ENCODE data around the gene RIOK3. TPM values are rescaled to one million over a fixed set of nuclear protein-coding genes. Genes with fewer than 3 reads are reported as not detected.

The RIOK3 gene
- polyA plus RNA-seq, 2 of the 4 experiments (the other 2 are of a cell fraction) = 25.3 to 43.3 TPM

- TF ChIP-seq NPAS2 (CRISPR knock-in tag; IDR thresholded peaks at IDR 0.05; ENCODE audit: borderline replicate concordance) = no peak
- TF ChIP-seq, protein P1, sequence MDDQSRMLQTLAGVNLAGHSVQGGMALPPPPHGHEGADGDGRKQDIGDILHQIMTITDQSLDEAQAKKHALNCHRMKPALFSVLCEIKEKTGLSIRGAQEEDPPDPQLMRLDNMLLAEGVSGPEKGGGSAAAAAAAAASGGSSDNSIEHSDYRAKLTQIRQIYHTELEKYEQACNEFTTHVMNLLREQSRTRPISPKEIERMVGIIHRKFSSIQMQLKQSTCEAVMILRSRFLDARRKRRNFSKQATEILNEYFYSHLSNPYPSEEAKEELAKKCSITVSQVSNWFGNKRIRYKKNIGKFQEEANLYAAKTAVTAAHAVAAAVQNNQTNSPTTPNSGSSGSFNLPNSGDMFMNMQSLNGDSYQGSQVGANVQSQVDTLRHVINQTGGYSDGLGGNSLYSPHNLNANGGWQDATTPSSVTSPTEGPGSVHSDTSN (IDR thresholded peaks at IDR 0.05) = no peak
- no peak for TF ChIP-seq FOSL2 (IDR thresholded peaks at IDR 0.05)
- TF ChIP-seq FOSL2 (CRISPR knock-in tag; IDR thresholded peaks at IDR 0.05) = no peak
Measured at GRCh38 chr18:23452347-23452727, 750 bp upstream of the RIOK3 start (continued).

DNA sequence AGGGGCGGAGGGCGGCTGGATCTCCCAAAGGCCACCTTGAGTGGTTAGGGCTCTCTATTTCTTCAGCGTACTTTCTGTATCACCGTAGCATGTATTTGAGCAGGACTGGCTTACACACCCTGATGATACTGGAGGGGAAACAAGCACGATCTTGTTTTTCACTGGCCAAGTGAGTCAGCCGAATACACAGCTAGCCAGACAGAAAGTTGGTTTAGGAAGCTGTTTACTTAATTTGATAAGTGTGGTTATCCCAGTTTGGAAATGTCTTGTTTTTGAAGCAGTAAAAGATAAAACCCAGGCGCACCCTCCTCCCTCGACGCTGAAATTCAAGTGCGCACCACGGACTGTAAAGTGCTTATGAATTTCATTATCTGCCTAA, 582 bp downstream of the RIOK3 start:
- H3K4me2 ChIP-seq = peak overlapping the region; percentile 80
- peak in 1 of 2 experiments; percentile 31 for DNase-seq (ENCODE audit: low read depth in 1 of 2, low spot score in 1 of 2)
- peak overlapping the region; percentile 70 for H3K4me3 ChIP-seq
- POLR2A ChIA-PET = interaction anchor here (0.9 to 1.1 kb wide), 2 partner anchors 11 to 13 kb away, joined by 4 to 5 read pairs; no protein-coding TSS in a partner anchor
- FAIRE-seq = no peak
- CTCF ChIA-PET = interaction anchor here (0.5 to 1.3 kb wide), 2 partner anchors 45 to 450 kb away, joined by 3 read pairs; no protein-coding TSS in a partner anchor
- WGBS (ENCODE audit: missing lambda C conversion rate) = under 1% methylated on average over 10 of the region's 11 CpGs
- H3K27ac ChIP-seq = peak overlapping the region; percentile 91 to 94
- no peaks in the 10 kb centered on the region for H3K9me3 ChIP-seq
- no peak for TF ChIP-seq JUNB (IDR thresholded peaks at IDR 0.05)
- no peak for TF ChIP-seq KDM5A (IDR thresholded peaks at IDR 0.05)
- no peak for TF ChIP-seq ZFP36 (IDR thresholded peaks at IDR 0.05; ENCODE audit: borderline replicate concordance, partially characterized antibody)
- TF ChIP-seq BCL3 (IDR thresholded peaks at IDR 0.05) = no peak
- TF ChIP-seq, protein P1 (IDR thresholded peaks at IDR 0.05) = no peak
- no peak for TF ChIP-seq POLR2AphosphoS2 (conservative IDR thresholded peaks at IDR 0.05; ENCODE audit: low read length)
- no peak for TF ChIP-seq CBX8 (IDR thresholded peaks at IDR 0.05)
- no peak for TF ChIP-seq FOSL2 (IDR thresholded peaks at IDR 0.05)
- no peak for TF ChIP-seq FOSL2 (CRISPR knock-in tag; IDR thresholded peaks at IDR 0.05)
- ATAC-seq = peak; percentile 30 to 57
- H3K4me1 ChIP-seq = peaks cover 16% of the 10 kb centered on the region

DNA sequence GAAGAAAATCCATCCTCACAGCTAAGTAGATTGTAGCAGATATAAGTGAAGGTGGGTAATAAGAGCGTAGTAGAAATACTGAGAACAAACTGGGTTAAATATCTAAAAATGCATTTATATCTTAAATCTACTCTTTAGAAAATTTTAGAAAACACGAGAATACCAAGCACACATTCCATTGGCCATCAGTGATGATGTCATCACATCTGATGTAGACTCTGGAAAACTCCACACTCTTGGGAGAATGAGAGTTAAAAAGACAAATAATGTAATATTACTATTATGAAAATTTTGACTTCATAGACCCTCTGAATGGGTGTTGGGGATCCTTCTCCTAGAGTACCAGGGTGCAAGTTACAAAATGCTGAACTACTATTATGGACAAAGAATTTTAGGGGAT, 3.7 kb downstream of the RIOK3 start:
- Histone ChIP-seq H3K4me1 (peaks cover 40% of the 10 kb centered on the region), H3K4me2 (no peak overlapping the region), H3K4me3 (no peak overlapping the region), H3K27ac (no peak overlapping the region), H3K9me3 (no peaks in the 10 kb centered on the region)
- ChIA-PET CTCF (no interaction called here), POLR2A (no interaction called here)
- WGBS (ENCODE audit: missing lambda C conversion rate) = 91% methylated on average over 2 of the region's 2 CpGs
- ATAC-seq (no peak), DNase-seq (ENCODE audit: low read depth in 1 of 2, low spot score in 1 of 2) (no peak), FAIRE-seq (no peak)
- TF ChIP-seq FOSB (CRISPR knock-in tag; IDR thresholded peaks at IDR 0.05) (no peak), EHF (CRISPR knock-in tag; IDR thresholded peaks at IDR 0.05) (no peak), NPAS2 (CRISPR knock-in tag; IDR thresholded peaks at IDR 0.05; ENCODE audit: borderline replicate concordance) (no peak), ESRRA (IDR thresholded peaks at IDR 0.05; ENCODE audit: borderline replicate concordance, low read length) (no peak)
- TF ChIP-seq, protein P2, sequence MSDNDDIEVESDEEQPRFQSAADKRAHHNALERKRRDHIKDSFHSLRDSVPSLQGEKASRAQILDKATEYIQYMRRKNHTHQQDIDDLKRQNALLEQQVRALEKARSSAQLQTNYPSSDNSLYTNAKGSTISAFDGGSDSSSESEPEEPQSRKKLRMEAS (IDR thresholded peaks at IDR 0.05) = no peak

DNA sequence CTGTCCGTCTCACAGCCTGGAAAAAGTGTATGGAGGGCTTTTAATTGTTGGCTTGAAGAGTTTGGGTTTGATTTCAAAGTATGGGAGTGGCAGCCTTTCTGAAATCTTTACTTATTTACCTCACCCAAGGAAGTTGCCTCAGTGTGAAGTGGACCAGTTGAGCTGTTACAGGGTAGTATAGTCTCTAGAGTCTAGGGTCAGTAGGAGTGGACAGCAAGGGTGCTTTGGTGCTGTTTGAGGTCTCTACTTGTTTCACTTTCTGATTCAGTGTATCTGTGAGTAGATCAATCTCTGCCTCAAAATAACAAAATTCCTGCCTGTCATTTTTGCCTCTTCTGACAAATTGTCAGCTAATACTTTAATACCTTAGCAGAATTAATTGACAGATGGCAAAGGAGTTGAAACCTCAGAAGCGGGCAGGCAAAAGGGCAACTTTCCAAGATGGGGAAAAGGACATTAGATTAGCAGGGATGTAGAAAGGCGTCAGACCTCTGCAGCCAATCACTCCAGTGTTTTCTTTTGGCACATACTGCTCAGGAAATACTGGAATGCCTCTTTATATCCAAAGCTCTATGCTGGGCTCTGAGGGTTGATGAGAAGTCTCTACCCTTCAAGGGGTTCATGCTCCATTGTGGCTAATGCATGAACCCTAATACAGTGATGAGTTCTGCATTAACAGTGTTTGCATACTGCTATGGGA, 5.9 kb downstream of the RIOK3 start:
- FAIRE-seq (no peak), DNase-seq (ENCODE audit: low read depth in 1 of 2, low spot score in 1 of 2) (no peak), ATAC-seq (0 out of 6 replicates have a peak, but pooled peaks of 1 of the 2 experiments have one; percentile 16)
- no peaks in the 10 kb centered on the region for H3K9me3 ChIP-seq
- H3K4me2 ChIP-seq = no peak overlapping the region
- POLR2A ChIA-PET = no interaction called here
- H3K4me1 ChIP-seq = peaks cover 33% of the 10 kb centered on the region
- WGBS (ENCODE audit: missing lambda C conversion rate) = 93% methylated on average over 3 of the region's 3 CpGs
- TF ChIP-seq EHMT2 (IDR thresholded peaks at IDR 0.05; ENCODE audit: low read depth) (no peak), SMC3 (IDR thresholded peaks at IDR 0.05) (no peak), EHF (CRISPR knock-in tag; IDR thresholded peaks at IDR 0.05) (no peak), HOXB5 (CRISPR knock-in tag; IDR thresholded peaks at IDR 0.05) (no peak), ESRRA (IDR thresholded peaks at IDR 0.05; ENCODE audit: borderline replicate concordance, low read length) (no peak), NFE2L2 (conservative IDR thresholded peaks at IDR 0.05; ENCODE audit: low read length) (no peak), ELK1 (IDR thresholded peaks at IDR 0.05; ENCODE audit: low read depth, low read length) (no peak), TFCP2L1 (CRISPR knock-in tag; IDR thresholded peaks at IDR 0.05) (no peak), USF2 (IDR thresholded peaks at IDR 0.05) (no peak), CBX2 (IDR thresholded peaks at IDR 0.05; ENCODE audit: borderline replicate concordance, low read depth) (no peak)
- TF ChIP-seq, protein P2 (IDR thresholded peaks at IDR 0.05) = no peak
- CTCF ChIA-PET = no interaction called here
- no peak overlapping the region for H3K4me3 ChIP-seq
- no peak overlapping the region for H3K27ac ChIP-seq

All from A549 (cell line).